T-cell (primary cell): ENCODE data around the gene MS4A10. TPM values are rescaled to one million over a fixed set of nuclear protein-coding genes. Genes with fewer than 3 reads are reported as not detected.

Experiments
- ATAC-seq, 4 experiments: fragments of 200-7000 bp in 3 of 4; fragments of 150-1000 bp in 1 of 4; cut with Tn5 transposase; replicated peaks in 1 of 4; 1 replicate in 3 of 4; 2 replicates in 1 of 4; pipeline ENCODE4 v1.10.0; 2021; ENCODE audit warnings: moderate library complexity in 3 of 4, mild to moderate bottlenecking in 2 of 4, moderate number of reproducible peaks in 1 of 4
- CTCF ChIA-PET, 2 donors: fragments of 300-600 bp; sonication (Branson Sonifier 250); formaldehyde crosslinking; loops; one replicate each; lab custom pipeline; 2022; ENCODE audit warnings: antibody characterized with exemption in 2 of 2; lab: Charles Lee
- POLR2A ChIA-PET, 2 donors: fragments of 300-600 bp; sonication (Branson Sonifier 250); formaldehyde crosslinking; loops; one replicate each; lab custom pipeline; 2022; ENCODE audit warnings: antibody characterized with exemption in 2 of 2; lab: Charles Lee
- DNase-seq, 35 experiments: peaks; one replicate each; pipeline versions ENCODE4 v3.0.0 to v3.0.0-alpha.2; 2013 to 2023
- H3K27ac ChIP-seq: one replicate; pipeline ENCODE4 v1.5.1; 2013; ENCODE audit warnings: low read length
- H3K27me3 ChIP-seq, 2 experiments: replicated peaks in 1 of 2; 1 replicate in 1 of 2; 2 replicates in 1 of 2; pipeline versions ENCODE4 v1.6.1 to v1.7.0; 2013; ENCODE audit warnings: low read length in 1 of 2, mixed read lengths in 1 of 2; ENCODE audit not compliant: control insufficient read depth in 2 of 2, insufficient read depth in 2 of 2; ENCODE audit errors: extremely low read depth in 1 of 2
- H3K36me3 ChIP-seq, 2 donors: 1 replicate in 1 of 2; 2 replicates in 1 of 2; pipeline versions ENCODE4 v1.6.1 to v1.7.0; 2013; ENCODE audit warnings: low read length in 1 of 2; ENCODE audit not compliant: control insufficient read depth in 2 of 2, insufficient read depth in 1 of 2; ENCODE audit errors: extremely low read depth in 1 of 2
- H3K4me1 ChIP-seq, 2 experiments: 1 replicate in 1 of 2; 2 replicates in 1 of 2; pipeline versions ENCODE4 v1.6.1 to v1.7.0; 2013; ENCODE audit warnings: low read length in 2 of 2, mixed read lengths in 1 of 2; ENCODE audit not compliant: insufficient read depth in 2 of 2, control insufficient read depth in 1 of 2; ENCODE audit errors: extremely low read depth in 1 of 2
- H3K4me3 ChIP-seq, 2 donors: 1 replicate in 1 of 2; 2 replicates in 1 of 2; pipeline versions ENCODE4 v1.5.1 to v1.7.0; 2013; ENCODE audit warnings: mild to moderate bottlenecking in 2 of 2, low read length in 1 of 2, moderate library complexity in 1 of 2; ENCODE audit not compliant: control insufficient read depth in 1 of 2; ENCODE audit errors: extremely low read depth in 1 of 2
- H3K9me3 ChIP-seq: 2 replicates; pipeline ENCODE4 v1.7.0; 2013
- H3K27ac Mint-ChIP-seq, 2 donors: one replicate each; pipeline ENCODE4 v1.8.0; 2020 to 2021; ENCODE audit warnings: mild to moderate bottlenecking in 2 of 2, mixed read lengths in 2 of 2
- H3K27me3 Mint-ChIP-seq, 2 donors: one replicate each; pipeline ENCODE4 v1.8.0; 2021 to 2022; ENCODE audit warnings: mixed read lengths in 2 of 2
- H3K36me3 Mint-ChIP-seq: one replicate; pipeline ENCODE4 v1.8.0; 2021; ENCODE audit warnings: mixed read lengths
- H3K4me1 Mint-ChIP-seq, 3 donors: one replicate each; pipeline ENCODE4 v1.8.0; 2020 to 2022; ENCODE audit warnings: mixed read lengths in 3 of 3, mild to moderate bottlenecking in 1 of 3
- H3K4me3 Mint-ChIP-seq, 3 donors: one replicate each; pipeline ENCODE4 v1.8.0; 2020 to 2022; ENCODE audit warnings: mild to moderate bottlenecking in 3 of 3, mixed read lengths in 3 of 3, moderate library complexity in 3 of 3
- H3K9me3 Mint-ChIP-seq, 3 donors: one replicate each; pipeline ENCODE4 v1.8.0; 2020 to 2022; ENCODE audit warnings: mixed read lengths in 3 of 3
- WGBS: methylation state at CpG from one replicate; pipeline ENCODE4 v1.1.5; 2013; ENCODE audit warnings: missing lambda C conversion rate; ENCODE audit not compliant: insufficient coverage; 5-methylcytosine and 5-hydroxymethylcytosine counted together
- total RNA-seq, 35 experiments: library from RNA in 6 of 35; stranded (reverse) in 6 of 35; fragments of 120-200 nt in 1 of 35; gene quantifications; one replicate each; pipeline versions ENCODE4 v1.2.1 to v1.2.4 and lab custom pipeline; 2013 to 2026

MS4A10 gene
- total RNA-seq, result not detected
- not detected for total RNA-seq (2013)
- 0 to 0.06 (median 0) reads per million in 29 experiments for total RNA-seq (lab: John Stamatoyannopoulos, UW)

GRCh38 chr11:60785136-60785535, at the start of gene MS4A10:
TSS of gene MS4A10 (plus strand) at chr11:60785333. CDS start at chr11:60790336, 5,003 bp downstream.
- Mint-ChIP-seq H3K4me1 (peaks cover 0 to 7% (median 0%) of the 10 kb centered on the region in 3 donors), H3K27ac (no peak within 1 kb of the TSS), H3K27me3 (no peaks in the 10 kb centered on the region), H3K4me3 (no peak within 1 kb of the TSS), H3K36me3 (no peaks in the 10 kb centered on the region), H3K9me3 (no peaks in the 10 kb centered on the region)
- Histone ChIP-seq H3K27me3 (peaks cover under 1 to 5% of the 10 kb centered on the region in 2 experiments), H3K36me3 (no peaks in the 10 kb centered on the region), H3K9me3 (no peaks in the 10 kb centered on the region), H3K4me3 (no peak within 1 kb of the TSS), H3K27ac (no peak within 1 kb of the TSS), H3K4me1 (no peaks in the 10 kb centered on the region)
- ATAC-seq (no peak), DNase-seq (no peak)
- ChIA-PET POLR2A (no interaction called here), CTCF (no interaction called here)
- WGBS, result 82% methylated on average over 8 of the region's 9 CpGs

GRCh38 chr11:60739114-60739513, 46.0 kb upstream of the MS4A10 start:
- POLR2A ChIA-PET, result no interaction called here
- peaks cover 29% of the 10 kb centered on the region in 2 donors for H3K27me3 Mint-ChIP-seq
- no peak overlapping the region for H3K4me3 ChIP-seq
- ATAC-seq, result no peak
- H3K9me3 Mint-ChIP-seq, result no peaks in the 10 kb centered on the region
- no peak for DNase-seq
- H3K36me3 Mint-ChIP-seq, result no peaks in the 10 kb centered on the region
- H3K4me3 Mint-ChIP-seq, result no peak overlapping the region
- no peak overlapping the region for H3K27ac Mint-ChIP-seq
- H3K4me1 ChIP-seq, result no peaks in the 10 kb centered on the region
- CTCF ChIA-PET, result no interaction called here
- H3K36me3 ChIP-seq, result no peaks in the 10 kb centered on the region
- peaks cover 0 to 23% of the 10 kb centered on the region in 2 experiments for H3K27me3 ChIP-seq
- H3K4me1 Mint-ChIP-seq, result no peaks in the 10 kb centered on the region
- no peak overlapping the region for H3K27ac ChIP-seq
- 82% methylated on average over 6 of the region's 7 CpGs for WGBS
- H3K9me3 ChIP-seq, result no peaks in the 10 kb centered on the region

GRCh38 chr11:60740573-60740972, 44.6 kb upstream of the MS4A10 start:
- Mint-ChIP-seq H3K27ac (no peak overlapping the region), H3K4me3 (no peak overlapping the region), H3K36me3 (no peaks in the 10 kb centered on the region), H3K9me3 (peaks cover 0 to 4% (median 0%) of the 10 kb centered on the region in 3 donors), H3K27me3 (peaks cover 33 to 34% of the 10 kb centered on the region in 2 donors), H3K4me1 (no peaks in the 10 kb centered on the region)
- Histone ChIP-seq H3K36me3 (no peaks in the 10 kb centered on the region), H3K9me3 (no peaks in the 10 kb centered on the region), H3K27ac (no peak overlapping the region), H3K4me3 (no peak overlapping the region), H3K4me1 (no peaks in the 10 kb centered on the region), H3K27me3 (peaks cover 0 to 19% of the 10 kb centered on the region in 2 experiments)
- ChIA-PET CTCF (no interaction called here), POLR2A (no interaction called here)
- ATAC-seq (no peak), DNase-seq (no peak)

GRCh38 chr11:60741421-60741820, 43.7 kb upstream of the MS4A10 start:
- H3K9me3 ChIP-seq, result no peaks in the 10 kb centered on the region
- CTCF ChIA-PET, result no interaction called here
- WGBS, result 60% methylated on average over 1 of the region's 3 CpGs

GRCh38 chr11:60743058-60743457, 42.1 kb upstream of the MS4A10 start:
- no peaks in the 10 kb centered on the region for H3K36me3 Mint-ChIP-seq
- H3K27ac Mint-ChIP-seq, result no peak overlapping the region
- CTCF ChIA-PET, result no interaction called here
- DNase-seq, result no peak
- Histone ChIP-seq H3K36me3 (no peaks in the 10 kb centered on the region), H3K4me1 (no peaks in the 10 kb centered on the region), H3K27ac (no peak overlapping the region), H3K4me3 (no peak overlapping the region), H3K9me3 (no peaks in the 10 kb centered on the region), H3K27me3 (peaks cover 0 to 20% of the 10 kb centered on the region in 2 experiments)
- POLR2A ChIA-PET, result no interaction called here
- peaks cover 0 to 4% (median 0%) of the 10 kb centered on the region in 3 donors for H3K9me3 Mint-ChIP-seq
- no CpG with 5 or more reads among the region's 1 CpG for WGBS
- H3K4me3 Mint-ChIP-seq, result no peak overlapping the region
- no peak for ATAC-seq
- peaks cover 21 to 31% of the 10 kb centered on the region in 2 donors for H3K27me3 Mint-ChIP-seq
- H3K4me1 Mint-ChIP-seq, result no peaks in the 10 kb centered on the region

More at GRCh38 chr11:60741421-60741820, 43.7 kb upstream of the MS4A10 start:
- peaks cover 0 to 19% of the 10 kb centered on the region in 2 experiments for H3K27me3 ChIP-seq
- DNase-seq, result no peak
- ATAC-seq, result no peak
- POLR2A ChIA-PET, result no interaction called here
- peaks cover 29 to 36% of the 10 kb centered on the region in 2 donors for H3K27me3 Mint-ChIP-seq
- H3K27ac ChIP-seq, result no peak overlapping the region
- no peaks in the 10 kb centered on the region for H3K4me1 ChIP-seq
- H3K36me3 Mint-ChIP-seq, result no peaks in the 10 kb centered on the region
- H3K4me1 Mint-ChIP-seq, result no peaks in the 10 kb centered on the region
- no peak overlapping the region for H3K4me3 ChIP-seq
- peaks cover 0 to 4% (median 0%) of the 10 kb centered on the region in 3 donors for H3K9me3 Mint-ChIP-seq
- no peak overlapping the region for H3K27ac Mint-ChIP-seq
- H3K4me3 Mint-ChIP-seq, result no peak overlapping the region
- H3K36me3 ChIP-seq, result no peaks in the 10 kb centered on the region

- POLR2A ChIA-PET, result no interaction called here
- ATAC-seq, result no peak
- peaks cover 0 to 22% of the 10 kb centered on the region in 2 experiments for H3K27me3 ChIP-seq
- Mint-ChIP-seq H3K27ac (no peak overlapping the region), H3K4me3 (no peak overlapping the region), H3K4me1 (no peaks in the 10 kb centered on the region), H3K36me3 (no peaks in the 10 kb centered on the region), H3K9me3 (peaks cover 0 to 4% (median 0%) of the 10 kb centered on the region in 3 donors), H3K27me3 (peaks cover 12 to 21% of the 10 kb centered on the region in 2 donors)
- H3K9me3 ChIP-seq, result no peaks in the 10 kb centered on the region
- H3K4me3 ChIP-seq, result no peak overlapping the region
- no peak for DNase-seq
- no CpG with 5 or more reads among the region's 5 CpGs for WGBS
- H3K4me1 ChIP-seq, result no peaks in the 10 kb centered on the region
- H3K36me3 ChIP-seq, result no peaks in the 10 kb centered on the region
- H3K27ac ChIP-seq, result no peak overlapping the region
- CTCF ChIA-PET, result no interaction called here
These were observed 41.0 kb upstream of the MS4A10 start for GRCh38 chr11:60744114-60744513.
